ENCODE data around the gene PPM1D.

Gene PPM1D

DNA sequence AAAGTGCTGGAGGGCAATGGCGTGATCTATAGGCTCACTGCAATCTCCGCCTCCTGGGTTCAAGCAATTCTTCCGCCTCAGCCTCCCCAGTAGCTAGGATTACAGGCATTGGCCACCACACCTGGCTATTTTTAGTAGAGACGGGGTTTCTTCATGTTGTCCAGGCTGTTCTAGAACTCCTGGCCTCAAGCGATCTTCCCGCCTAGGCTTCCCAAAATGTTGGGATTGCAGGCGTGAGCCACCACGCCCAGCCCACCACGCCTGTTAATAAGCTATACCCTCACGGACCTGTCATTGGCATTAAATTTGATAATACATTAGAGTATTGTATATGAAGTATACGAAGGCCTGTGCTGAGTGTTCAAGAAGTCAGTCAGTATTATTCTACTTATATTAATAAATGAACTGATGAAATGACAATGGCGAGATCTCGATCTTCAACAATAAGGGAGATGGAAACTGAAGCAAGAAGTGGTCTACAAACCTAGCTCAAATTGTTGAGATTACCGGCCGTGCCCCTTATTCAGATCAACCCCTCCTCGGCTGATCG is 76.8 kb downstream of the PPM1D start:
- DNase-seq, result no peak

DNA sequence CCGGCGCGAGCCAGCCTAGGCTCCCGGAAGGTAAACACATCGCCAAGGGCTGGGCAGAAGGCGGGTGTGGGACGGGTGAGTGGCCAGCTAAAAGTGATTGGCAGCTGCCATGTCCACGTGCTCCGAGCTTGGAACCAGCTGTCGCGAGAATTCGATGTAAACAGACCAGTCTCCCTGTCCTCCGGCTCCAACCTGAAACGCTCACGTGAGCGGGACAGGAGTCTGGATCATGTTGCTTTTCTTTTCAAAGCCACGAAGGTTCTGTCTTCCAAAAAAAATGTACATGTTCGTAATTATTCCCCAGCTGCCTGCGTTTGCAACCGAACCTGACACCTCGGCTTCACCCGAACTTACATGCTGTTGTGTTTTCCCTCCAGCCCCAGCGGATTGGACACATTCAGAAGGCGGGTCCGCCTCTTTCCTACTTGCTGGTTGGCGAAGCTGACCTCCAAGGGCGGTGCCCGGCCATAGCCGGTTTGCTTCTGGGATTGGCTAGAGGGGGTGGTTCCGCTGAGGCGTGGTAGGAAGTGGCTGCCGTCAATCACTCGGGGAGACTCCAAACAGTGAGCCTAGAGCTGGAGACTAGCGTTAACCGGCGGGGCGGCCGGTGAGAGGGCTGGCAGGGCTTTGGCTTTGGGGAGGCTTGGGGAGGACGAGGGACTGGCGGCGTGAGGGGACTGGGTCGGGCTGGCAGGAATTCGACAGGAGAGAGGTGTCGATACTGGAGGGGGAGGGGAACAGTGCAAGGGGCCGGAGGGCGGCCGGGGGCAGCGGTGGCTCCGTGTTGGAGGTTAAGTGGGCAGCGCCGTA is 77.5 kb downstream of the PPM1D start, which contains the start of gene BCAS3:
BCAS3 (plus strand) TSS at position 544 of the 810 bp plus-strand sequence.
- peak; percentile 100 for DNase-seq

GRCh38 chr17:60678118-60678444 is 78.1 kb downstream of the PPM1D start:
- no peak for DNase-seq

DNA sequence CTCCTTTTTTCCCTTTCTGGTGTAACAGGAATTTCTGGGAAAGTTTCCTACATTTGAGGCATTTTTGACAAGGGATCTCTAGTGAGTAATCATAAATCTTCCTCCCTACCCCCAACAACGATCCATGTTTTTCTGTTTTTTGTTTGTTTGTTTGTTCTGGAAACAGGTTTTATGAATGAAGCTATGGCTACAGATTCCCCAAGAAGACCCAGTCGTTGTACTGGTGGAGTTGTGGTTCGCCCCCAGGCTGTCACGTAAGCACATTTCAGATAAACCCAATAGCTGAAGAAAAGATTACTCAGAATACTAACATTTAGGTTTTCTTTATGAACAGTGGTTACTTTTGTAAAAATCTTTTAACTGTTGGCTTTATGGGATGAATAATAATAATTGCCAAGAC is 79.3 kb downstream of the PPM1D start:
- peak; percentile 10 for DNase-seq

DNA sequence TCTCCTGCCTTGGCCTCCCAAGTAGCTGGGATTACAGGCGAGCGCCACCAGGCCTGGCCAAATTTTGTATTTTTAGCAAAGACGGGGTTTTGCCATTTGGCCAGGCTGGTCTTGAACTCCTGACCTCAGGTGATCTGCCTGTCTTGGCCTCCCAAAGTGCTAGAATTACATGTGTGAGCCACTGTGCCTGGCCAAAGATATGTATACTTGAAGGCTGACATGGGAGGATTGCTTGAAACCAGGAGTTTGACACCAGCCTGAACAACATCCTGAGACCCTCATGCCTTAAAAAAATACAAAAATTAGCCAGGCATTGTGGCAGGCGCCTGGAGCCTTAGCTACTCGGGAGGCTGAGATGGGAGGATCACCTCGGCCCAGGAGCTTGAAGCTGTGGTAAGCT is 80.8 kb downstream of the PPM1D start:
- no peak for DNase-seq

DNA sequence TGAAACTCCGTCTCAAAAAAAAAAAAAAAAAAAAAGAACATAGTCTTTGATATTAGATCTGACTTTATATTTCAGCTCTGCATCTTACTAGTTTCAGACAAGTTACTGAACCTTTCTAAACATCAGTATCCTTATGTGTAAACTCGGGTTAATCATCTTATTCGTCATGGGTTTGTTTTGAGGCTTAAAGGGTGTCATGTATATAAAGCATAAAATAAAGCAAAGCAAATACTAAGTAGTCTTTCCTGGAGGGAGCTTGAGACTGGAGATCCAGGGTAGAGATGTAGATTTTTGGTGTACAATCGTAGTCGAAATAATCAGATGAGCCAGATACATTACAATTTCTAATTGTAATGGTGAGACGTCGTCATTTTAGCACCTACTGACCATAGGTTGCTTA is 85.4 kb downstream of the PPM1D start:
- no peak for DNase-seq

DNA sequence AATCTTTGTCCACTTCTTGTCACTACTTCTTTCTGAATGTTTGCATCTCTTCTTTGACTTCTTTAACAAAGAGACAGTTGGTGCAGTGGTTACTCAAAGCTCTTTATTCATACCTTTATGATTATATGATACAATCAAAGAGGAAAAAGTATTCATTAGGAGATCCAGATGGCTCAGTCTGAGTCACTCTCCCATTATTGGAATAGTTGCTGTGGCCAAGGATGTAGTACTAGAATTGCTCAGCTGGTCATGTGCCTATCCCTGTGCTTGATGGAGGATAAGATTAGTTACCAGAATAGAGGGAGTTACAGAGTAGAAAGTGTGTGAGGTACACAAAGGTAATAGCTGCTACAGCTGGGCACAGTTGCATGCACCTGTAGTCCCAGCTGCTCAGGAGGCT is 96.0 kb downstream of the PPM1D start:
- no peak for DNase-seq

GRCh38 chr17:60699090-60699489 is 99.1 kb downstream of the PPM1D start:
- no peak for DNase-seq

DNA sequence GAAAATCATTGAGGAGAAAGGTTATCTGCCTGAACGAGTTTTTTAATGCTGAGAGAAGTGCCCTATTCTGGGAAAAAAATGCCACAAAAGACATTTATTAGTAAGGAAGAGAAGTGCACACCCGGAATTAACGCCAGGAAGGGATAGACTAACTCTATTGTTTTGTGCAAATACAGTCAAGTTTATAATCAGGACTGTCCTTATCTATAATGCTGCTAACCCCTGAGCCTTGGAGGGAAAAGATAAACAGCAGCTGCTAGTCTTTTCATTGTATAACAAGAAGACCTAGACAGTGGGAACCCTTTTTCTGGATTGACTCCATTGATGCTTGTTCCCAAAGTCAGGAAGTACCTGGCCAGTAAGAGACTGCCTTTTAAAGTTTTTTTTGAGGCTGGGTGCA is 104.2 kb downstream of the PPM1D start:
- peak; percentile 25 for DNase-seq

- no peak for DNase-seq
Measured at GRCh38 chr17:60712675-60713074, 112.7 kb downstream of the PPM1D start.

DNA sequence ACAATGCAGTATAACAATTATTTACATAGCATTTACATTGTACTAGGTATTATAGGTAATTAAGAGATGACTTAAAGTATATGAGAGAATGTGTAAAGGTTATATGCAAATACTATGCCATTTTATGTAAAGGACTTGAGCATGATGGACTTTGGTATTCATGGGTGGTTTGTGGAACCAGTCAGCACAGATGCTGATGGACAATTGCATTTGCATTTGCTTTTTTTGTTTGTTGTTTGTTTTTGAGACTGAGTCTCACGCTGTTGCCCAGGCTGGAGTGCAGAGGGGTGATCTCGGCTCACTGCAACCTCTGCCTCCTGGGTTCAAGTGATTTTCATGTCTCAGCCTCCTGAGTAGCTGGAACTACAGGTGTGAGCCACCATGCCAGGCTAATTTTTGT is 113.6 kb downstream of the PPM1D start:
- DNase-seq, result no peak

Data from hematopoietic multipotent progenitor cell treated with erythropoietin and hydrocortisone succinate and interleukin-3 and kit ligand, for 4 days (in vitro differentiated cells).